Duodenal mucosa (tissue), 2 donors: ENCODE results near the gene DNAH2.

Experiments
- H3K27ac ChIP-seq: one replicate; pipeline ENCODE4 v1.7.0; 2013; ENCODE audit warnings: low read depth, low read length
- H3K27me3 ChIP-seq, 2 donors: one replicate each; pipeline ENCODE4 v1.7.0; 2013; ENCODE audit warnings: low read length in 2 of 2, control low read depth in 1 of 2; ENCODE audit not compliant: insufficient read depth in 2 of 2, control insufficient read depth in 1 of 2
- H3K36me3 ChIP-seq, 2 donors: one replicate each; pipeline ENCODE4 v1.7.0; 2013; ENCODE audit warnings: low read length in 2 of 2, control low read depth in 1 of 2; ENCODE audit not compliant: insufficient read depth in 2 of 2, control insufficient read depth in 1 of 2
- H3K4me1 ChIP-seq, 2 donors: one replicate each; pipeline ENCODE4 v1.7.0; 2013; ENCODE audit warnings: low read length in 2 of 2, control low read depth in 1 of 2; ENCODE audit not compliant: insufficient read depth in 2 of 2, control insufficient read depth in 1 of 2
- H3K4me3 ChIP-seq, 2 donors: one replicate each; pipeline ENCODE4 v1.7.0; 2013; ENCODE audit warnings: low read length in 2 of 2, low read depth in 1 of 2
- H3K9ac ChIP-seq, 2 donors: one replicate each; pipeline ENCODE4 v1.7.0; 2013; ENCODE audit warnings: low read length in 2 of 2, low read depth in 1 of 2
- H3K9me3 ChIP-seq, 2 donors: one replicate each; pipeline ENCODE4 v1.7.0; 2013; ENCODE audit warnings: low read length in 2 of 2, control low read depth in 1 of 2; ENCODE audit not compliant: control insufficient read depth in 1 of 2

Gene DNAH2

GRCh38 chr17:7775051-7775450, 57.5 kb downstream of the DNAH2 start:
- Histone ChIP-seq H3K27ac (no peak overlapping the region), H3K4me1 (no peaks in the 10 kb centered on the region), H3K4me3 (no peak overlapping the region), H3K9ac (no peak overlapping the region), H3K36me3 (no peaks in the 10 kb centered on the region), H3K9me3 (no peaks in the 10 kb centered on the region), H3K27me3 (peaks cover 8 to 11% of the 10 kb centered on the region in 2 donors)

- Histone ChIP-seq H3K36me3 (no peaks in the 10 kb centered on the region), H3K27ac (no peak overlapping the region), H3K27me3 (peaks cover 6 to 11% of the 10 kb centered on the region in 2 donors), H3K9ac (no peak overlapping the region), H3K4me1 (no peaks in the 10 kb centered on the region), H3K4me3 (no peak overlapping the region), H3K9me3 (no peaks in the 10 kb centered on the region)
Measured at GRCh38 chr17:7777017-7777416, 59.5 kb downstream of the DNAH2 start.

GRCh38 chr17:7780736-7781135, 63.2 kb downstream of the DNAH2 start:
- Histone ChIP-seq H3K9ac (no peak overlapping the region), H3K4me3 (no peak overlapping the region), H3K4me1 (no peaks in the 10 kb centered on the region), H3K27ac (no peak overlapping the region), H3K9me3 (no peaks in the 10 kb centered on the region), H3K36me3 (no peaks in the 10 kb centered on the region), H3K27me3 (peaks cover 0 to 7% of the 10 kb centered on the region in 2 donors)

GRCh38 chr17:7781429-7781828, 63.9 kb downstream of the DNAH2 start:
- no peaks in the 10 kb centered on the region for H3K9me3 ChIP-seq

GRCh38 chr17:7782240-7782639, 64.7 kb downstream of the DNAH2 start:
- Histone ChIP-seq H3K9me3 (no peaks in the 10 kb centered on the region), H3K27me3 (peaks cover 0 to 5% of the 10 kb centered on the region in 2 donors), H3K27ac (no peak overlapping the region), H3K9ac (no peak overlapping the region), H3K4me1 (no peaks in the 10 kb centered on the region), H3K36me3 (no peaks in the 10 kb centered on the region), H3K4me3 (no peak overlapping the region)

More at GRCh38 chr17:7781429-7781828, 63.9 kb downstream of the DNAH2 start:
- H3K36me3 ChIP-seq: no peaks in the 10 kb centered on the region
- H3K27ac ChIP-seq: no peak overlapping the region
- no peak overlapping the region for H3K9ac ChIP-seq
- no peaks in the 10 kb centered on the region for H3K4me1 ChIP-seq
- peaks cover 0 to 7% of the 10 kb centered on the region in 2 donors for H3K27me3 ChIP-seq
- H3K4me3 ChIP-seq: no peak overlapping the region

- Histone ChIP-seq H3K9me3 (no peaks in the 10 kb centered on the region), H3K9ac (no peak overlapping the region), H3K27ac (no peak overlapping the region), H3K27me3 (no peaks in the 10 kb centered on the region), H3K4me1 (no peaks in the 10 kb centered on the region), H3K36me3 (no peaks in the 10 kb centered on the region), H3K4me3 (no peak overlapping the region)
Measured at GRCh38 chr17:7786866-7787265, 69.3 kb downstream of the DNAH2 start.

- Histone ChIP-seq H3K4me3 (no peak overlapping the region), H3K9me3 (no peaks in the 10 kb centered on the region), H3K9ac (no peak overlapping the region), H3K27ac (no peak overlapping the region), H3K4me1 (no peaks in the 10 kb centered on the region), H3K36me3 (no peaks in the 10 kb centered on the region), H3K27me3 (no peaks in the 10 kb centered on the region)
Measured at GRCh38 chr17:7789131-7789530, 71.6 kb downstream of the DNAH2 start.

GRCh38 chr17:7790150-7790549, 72.6 kb downstream of the DNAH2 start:
- Histone ChIP-seq H3K4me1 (no peaks in the 10 kb centered on the region), H3K9me3 (no peaks in the 10 kb centered on the region), H3K36me3 (no peaks in the 10 kb centered on the region), H3K9ac (no peak overlapping the region), H3K27ac (no peak overlapping the region), H3K27me3 (no peaks in the 10 kb centered on the region), H3K4me3 (no peak overlapping the region)

- Histone ChIP-seq H3K36me3 (no peaks in the 10 kb centered on the region), H3K4me1 (no peaks in the 10 kb centered on the region), H3K9ac (no peak overlapping the region), H3K4me3 (no peak overlapping the region), H3K9me3 (no peaks in the 10 kb centered on the region), H3K27ac (no peak overlapping the region), H3K27me3 (no peaks in the 10 kb centered on the region)
Measured at GRCh38 chr17:7792611-7793010, 75.1 kb downstream of the DNAH2 start.

GRCh38 chr17:7794075-7794663, 76.6 kb downstream of the DNAH2 start:
- no peaks in the 10 kb centered on the region for H3K36me3 ChIP-seq

GRCh38 chr17:7797976-7798375, 80.4 kb downstream of the DNAH2 start:
- no peak overlapping the region for H3K4me3 ChIP-seq
- no peaks in the 10 kb centered on the region for H3K9me3 ChIP-seq
- H3K27ac ChIP-seq: no peak overlapping the region
- H3K4me1 ChIP-seq: no peaks in the 10 kb centered on the region
- no peaks in the 10 kb centered on the region for H3K36me3 ChIP-seq
- no peak overlapping the region for H3K9ac ChIP-seq
- peaks cover 0 to 6% of the 10 kb centered on the region in 2 donors for H3K27me3 ChIP-seq

More at GRCh38 chr17:7794075-7794663, 76.6 kb downstream of the DNAH2 start:
- no peaks in the 10 kb centered on the region for H3K4me1 ChIP-seq
- no peaks in the 10 kb centered on the region for H3K9me3 ChIP-seq
- no peak overlapping the region for H3K27ac ChIP-seq
- no peak overlapping the region for H3K4me3 ChIP-seq
- peaks cover 0 to 6% of the 10 kb centered on the region in 2 donors for H3K27me3 ChIP-seq
- H3K9ac ChIP-seq: no peak overlapping the region
